HEK293T (cell line): ENCODE results near the gene TNFRSF8.

Experiments
- FOXM1 ChIP-seq: fragments of 450-650 bp; IDR thresholded peaks from 2 replicates; pipeline ENCODE4 v1.6.1; 2017; ENCODE audit warnings: mild to moderate bottlenecking, borderline replicate concordance
- SP1 ChIP-seq: fragments of 450-650 bp; IDR thresholded peaks from 2 replicates; pipeline ENCODE4 v1.6.1; 2017
- SUZ12 ChIP-seq: fragments of 450-650 bp; IDR thresholded peaks from 2 replicates; pipeline ENCODE4 v1.6.1; 2016; ENCODE audit warnings: mild to moderate bottlenecking
- ZNF384 ChIP-seq: fragments of 450-650 bp; IDR thresholded peaks from 2 replicates; pipeline ENCODE4 v1.6.1; 2016

- no peak for TF ChIP-seq SP1
- TF ChIP-seq FOXM1, result no peak
- no peak for TF ChIP-seq SUZ12
- TF ChIP-seq ZNF384, result no peak
Measured at GRCh38 chr1:12142141-12142823, 79.2 kb downstream of the TNFRSF8 start.
